IMR-90 (cell line): ENCODE measurements around the gene NARF. TPM values are rescaled to one million over a fixed set of nuclear protein-coding genes. Genes with fewer than 3 reads are reported as not detected.

Source experiments
- ATAC-seq: fragments of 200-7000 bp; cut with Tn5 transposase; 2 replicates; pipeline ENCODE4 v1.9.1; 2020; ENCODE audit warnings: low read depth, mild to moderate bottlenecking, moderate library complexity
- BruUV-seq: library from RNA; stranded (reverse); fragments of 400-500 nt; replicated peaks from 2 replicates; lab custom pipeline; 2021; lab: Mats Ljungman, UMichigan
- CTCF ChIA-PET: fragments of 300-600 bp; formaldehyde crosslinking; extraction: SDS; loops from one replicate; lab custom pipeline; 2021; ENCODE audit warnings: antibody characterized with exemption; lab: Yijun Ruan, JAX
- POLR2A ChIA-PET: fragments of 300-600 bp; sonication (Branson Sonifier 250); formaldehyde crosslinking; loops from one replicate; lab custom pipeline; 2022; ENCODE audit warnings: antibody characterized with exemption; ENCODE audit not compliant: unreplicated experiment; lab: Charles Lee
- DNase-seq: peaks from one replicate; pipeline ENCODE4 v3.0.0; 2013
- H2AFZ ChIP-seq: replicated peaks from 2 replicates; pipeline ENCODE3; 2013; ENCODE audit warnings: low read length, mild to moderate bottlenecking; ENCODE audit not compliant: poor library complexity
- H2AK5ac ChIP-seq: 2 replicates; pipeline ENCODE4 v1.6.1; 2013; ENCODE audit warnings: low read depth, low read length, inconsistent platforms
- H2AK9ac ChIP-seq: replicated peaks from 2 replicates; pipeline ENCODE3; 2013; ENCODE audit warnings: mild to moderate bottlenecking, low read depth, low read length, moderate library complexity; ENCODE audit not compliant: poor library complexity
- H2BK120ac ChIP-seq: 2 replicates; pipeline ENCODE4 v1.6.1; 2013; ENCODE audit warnings: low read depth, low read length, inconsistent platforms
- H2BK15ac ChIP-seq: 3 replicates; pipeline ENCODE4 v1.6.1; 2013; ENCODE audit warnings: low read depth, low read length, inconsistent platforms
- H2BK20ac ChIP-seq: 2 replicates; pipeline ENCODE4 v1.6.1; 2013; ENCODE audit warnings: low read depth, mild to moderate bottlenecking, inconsistent platforms, low read length, moderate library complexity
- H2BK5ac ChIP-seq: 2 replicates; pipeline ENCODE4 v1.6.1; 2013; ENCODE audit warnings: mild to moderate bottlenecking, low read depth, low read length, inconsistent platforms; ENCODE audit not compliant: poor library complexity, severe bottlenecking
- H3K14ac ChIP-seq: replicated peaks from 2 replicates; pipeline ENCODE4 v1.6.1; 2013; ENCODE audit warnings: low read depth, low read length, inconsistent platforms
- H3K18ac ChIP-seq: 2 replicates; pipeline ENCODE4 v1.6.1; 2013; ENCODE audit warnings: low read depth, low read length, control low read depth
- H3K23ac ChIP-seq: 2 replicates; pipeline ENCODE4 v1.6.1; 2013; ENCODE audit warnings: low read depth, low read length, inconsistent platforms
- H3K27ac ChIP-seq: 2 replicates; pipeline ENCODE4 v1.5.1; 2013; ENCODE audit warnings: mild to moderate bottlenecking, control low read depth, low read length; ENCODE audit not compliant: insufficient read depth
- H3K27me3 ChIP-seq: 2 replicates; pipeline ENCODE4 v1.6.1; 2013; ENCODE audit warnings: low read length; ENCODE audit not compliant: control insufficient read depth, insufficient read depth
- H3K36me3 ChIP-seq: 2 replicates; pipeline ENCODE4 v1.6.1; 2013; ENCODE audit warnings: low read length, mixed read lengths; ENCODE audit not compliant: control insufficient read depth, insufficient read depth
- H3K4ac ChIP-seq: 2 replicates; pipeline ENCODE4 v1.6.1; 2013; ENCODE audit warnings: low read depth, low read length, inconsistent platforms
- H3K4me1 ChIP-seq: 2 replicates; pipeline ENCODE4 v1.6.1; 2013; ENCODE audit warnings: low read length, mixed read lengths; ENCODE audit not compliant: control insufficient read depth, insufficient read depth
- H3K4me2 ChIP-seq: 2 replicates; pipeline ENCODE4 v1.6.1; 2013; ENCODE audit warnings: low read depth, mild to moderate bottlenecking, control low read depth, low read length, moderate library complexity
- H3K4me3 ChIP-seq: 2 replicates; pipeline ENCODE4 v1.5.1; 2013; ENCODE audit warnings: low read depth, mild to moderate bottlenecking, control low read depth, low read length, moderate library complexity; ENCODE audit not compliant: insufficient read depth
- H3K56ac ChIP-seq: 2 replicates; pipeline ENCODE4 v1.6.1; 2013; ENCODE audit warnings: low read length, inconsistent platforms; ENCODE audit not compliant: insufficient read depth; ENCODE audit errors: extremely low read depth
- H3K79me1 ChIP-seq, 2 experiments: 2 replicates each; pipeline ENCODE4 v1.6.1; 2013; ENCODE audit warnings: low read length in 2 of 2, inconsistent platforms in 1 of 2, low read depth in 1 of 2
- H3K9ac ChIP-seq: 2 replicates; pipeline ENCODE4 v1.6.1; 2013; ENCODE audit warnings: low read depth, low read length, control low read depth
- H3K9me1 ChIP-seq: 2 replicates; pipeline ENCODE4 v1.6.1; 2013; ENCODE audit warnings: low read length, inconsistent platforms; ENCODE audit not compliant: insufficient read depth
- H3K9me3 ChIP-seq: 2 replicates; pipeline ENCODE4 v1.6.1; 2013; ENCODE audit warnings: low read length; ENCODE audit not compliant: control insufficient read depth, insufficient read depth
- H4K20me1 ChIP-seq: 2 replicates; pipeline ENCODE4 v1.6.1; 2013; ENCODE audit warnings: low read length, inconsistent platforms; ENCODE audit not compliant: insufficient read depth
- H4K5ac ChIP-seq: 2 replicates; pipeline ENCODE4 v1.6.1; 2013; ENCODE audit warnings: mild to moderate bottlenecking, low read depth, low read length, control low read depth
- H4K8ac ChIP-seq, 2 experiments: 2 replicates each; pipeline ENCODE4 v1.6.1; 2013; ENCODE audit warnings: low read depth in 2 of 2, low read length in 2 of 2, control low read depth in 1 of 2, inconsistent platforms in 1 of 2
- H4K91ac ChIP-seq: 2 replicates; pipeline ENCODE4 v1.6.1; 2013; ENCODE audit warnings: low read depth, low read length, inconsistent platforms; ENCODE audit not compliant: insufficient read depth
- BHLHE40 ChIP-seq: fragments of 150-350 bp; IDR thresholded peaks from 2 replicates; pipeline ENCODE4 v1.6.1; 2016; ENCODE audit warnings: mild to moderate bottlenecking, low read depth, low read length
- CEBPB ChIP-seq: IDR thresholded peaks from 2 replicates; pipeline ENCODE4 v1.6.1; 2012; ENCODE audit warnings: low read depth, low read length, improper control_type of control experiment
- CHD1 ChIP-seq: IDR thresholded peaks from 2 replicates; pipeline ENCODE4 v1.6.1; 2012; ENCODE audit warnings: low read depth, low read length, improper control_type of control experiment
- CTCF ChIP-seq: conservative IDR thresholded peaks from 2 replicates; pipeline ENCODE4 v1.5.1; 2012; ENCODE audit warnings: mild to moderate bottlenecking, low read depth, low read length, improper control_type of control experiment
- ELK1 ChIP-seq: fragments of 150-350 bp; IDR thresholded peaks from 2 replicates; pipeline ENCODE4 v1.6.1; 2016; ENCODE audit warnings: low read depth, mild to moderate bottlenecking, low read length, moderate library complexity, borderline replicate concordance
- FOS ChIP-seq: fragments of 150-350 bp; IDR thresholded peaks from 2 replicates; pipeline ENCODE4 v1.6.1; 2016; ENCODE audit warnings: low read depth, low read length
- MAFK ChIP-seq: IDR thresholded peaks from 2 replicates; pipeline ENCODE4 v1.6.1; 2012; ENCODE audit warnings: low read depth, low read length, improper control_type of control experiment
- MAZ ChIP-seq: IDR thresholded peaks from 2 replicates; pipeline ENCODE4 v1.6.1; 2012; ENCODE audit warnings: low read depth, mild to moderate bottlenecking, low read length, improper control_type of control experiment, moderate library complexity, borderline replicate concordance
- MXI1 ChIP-seq: IDR thresholded peaks from 2 replicates; pipeline ENCODE4 v1.6.1; 2012; ENCODE audit warnings: low read depth, mild to moderate bottlenecking, low read length, moderate library complexity, borderline replicate concordance
- POLR2A ChIP-seq: IDR thresholded peaks from 2 replicates; pipeline ENCODE4 v1.6.1; 2012; ENCODE audit warnings: mild to moderate bottlenecking, low read depth, low read length
- RAD21 ChIP-seq: IDR thresholded peaks from 2 replicates; pipeline ENCODE4 v1.6.1; 2012; ENCODE audit warnings: low read length, improper control_type of control experiment
- RCOR1 ChIP-seq: IDR thresholded peaks from 2 replicates; pipeline ENCODE4 v1.6.1; 2012; ENCODE audit warnings: mild to moderate bottlenecking, low read length, improper control_type of control experiment; ENCODE audit not compliant: insufficient replicate concordance
- RFX5 ChIP-seq: IDR thresholded peaks from 2 replicates; pipeline ENCODE4 v1.8.0; 2012; ENCODE audit warnings: low read depth, mild to moderate bottlenecking, low read length, moderate library complexity
- SMC3 ChIP-seq: fragments of 150-350 bp; IDR thresholded peaks from 2 replicates; pipeline ENCODE4 v1.6.1; 2016; ENCODE audit warnings: low read depth, mild to moderate bottlenecking, antibody characterized with exemption, low read length, moderate library complexity
- USF2 ChIP-seq: fragments of 150-350 bp; IDR thresholded peaks from 2 replicates; pipeline ENCODE4 v1.6.1; 2017; ENCODE audit warnings: mild to moderate bottlenecking, antibody characterized with exemption, low read length, low read depth
- WGBS, 2 experiments: methylation state at CpG; one replicate each; pipeline versions ENCODE4 v1.1.5 to v1.1.7; 2013; ENCODE audit warnings: missing lambda C conversion rate in 2 of 2; ENCODE audit not compliant: insufficient read length in 1 of 2; ENCODE audit errors: extremely low coverage in 2 of 2; 5-methylcytosine and 5-hydroxymethylcytosine counted together
- dilution Hi-C: fragments of 300-500 bp; cut with HindIII; formaldehyde crosslinking; loops from one replicate; pipeline ENCODE4 v1.14.3; 2018; ENCODE audit warnings: low sequenced_read_pairs; ENCODE audit not compliant: unreplicated experiment
- in situ Hi-C: fragments of 300-500 bp; cut with MboI; formaldehyde crosslinking; loops from 3 replicates; pipeline ENCODE4 v1.14.3; 2019; ENCODE audit warnings: low sequenced_read_pairs, inconsistent platforms, mixed read lengths
- intact Hi-C: fragments of 100-400 bp; cut with micrococcal nuclease; formaldehyde crosslinking; loops from 2 replicates; pipeline ENCODE4 v1.10.0; 2022
- polyA plus RNA-seq, 3 experiments: library from polyadenylated mRNA; depleted of rRNA; stranded (reverse); fragments of >200 nt; gene quantifications; 2 replicates each; pipeline ENCODE4 v1.2.3, GENCODE V29; 2012; ENCODE audit warnings: low replicate concordance in 1 of 3
- total RNA-seq: library from RNA; depleted of rRNA; stranded (reverse); fragments of >200 nt; gene quantifications from 2 replicates; pipeline ENCODE4 v1.2.3, GENCODE V29; 2012

Gene NARF
- total and polyA plus RNA-seq, 2 of the 4 experiments (the other 2 are of a cell fraction): 83.7 to 94.8 TPM

- BruUV-seq: no TSS peak
- intact Hi-C loops: no loop called here
- TF ChIP-seq MAZ (no peak), CEBPB (no peak), MXI1 (no peak), FOS (no peak), RFX5 (no peak), ELK1 (no peak), BHLHE40 (no peak), CTCF (no peak), RCOR1 (no peak), SMC3 (no peak), MAFK (no peak), USF2 (no peak), POLR2A (no peak), RAD21 (no peak), CHD1 (no peak)
- H4K5ac ChIP-seq: no peak overlapping the region
- POLR2A ChIA-PET: no interaction called here
- no peak overlapping the region for H3K14ac ChIP-seq
- H3K9me3 ChIP-seq: peaks cover 5% of the 10 kb centered on the region; the same call in 1 of the 2 replicates
- no peak overlapping the region for H3K23ac ChIP-seq
- CTCF ChIA-PET: no interaction called here
- H2AFZ ChIP-seq: no peak overlapping the region
- no peak overlapping the region for H3K18ac ChIP-seq
- no peak overlapping the region for H3K9ac ChIP-seq
- dilution Hi-C loops: no loop called here
- H4K20me1 ChIP-seq: no peaks in the 10 kb centered on the region
- H2BK20ac ChIP-seq: no peak overlapping the region
- H3K27ac ChIP-seq: no peak overlapping the region
- H3K9me1 ChIP-seq: no peaks in the 10 kb centered on the region
- no peak for DNase-seq
- H3K4me3 ChIP-seq: no peak overlapping the region
- H3K4me2 ChIP-seq: no peak overlapping the region
- no peaks in the 10 kb centered on the region for H3K4me1 ChIP-seq
- H2BK120ac ChIP-seq: no peak overlapping the region
- WGBS, 2 experiments: 100% methylated on average over 1 of the region's 2 CpGs; no CpG with 5 or more reads in 1 of the 2 experiments
- H2AK9ac ChIP-seq: no peak overlapping the region
- no peak overlapping the region for H3K4ac ChIP-seq
- no peaks in the 10 kb centered on the region for H3K79me1 ChIP-seq
- no peak overlapping the region for H2AK5ac ChIP-seq
- in situ Hi-C loops: no loop called here
- no peak for ATAC-seq
- no peak overlapping the region for H4K91ac ChIP-seq
- peaks cover 2% of the 10 kb centered on the region; the same call in 1 of the 2 replicates for H3K36me3 ChIP-seq
- no peak overlapping the region for H2BK15ac ChIP-seq
- H3K56ac ChIP-seq: no peak overlapping the region
- no peak overlapping the region for H4K8ac ChIP-seq
- H2BK5ac ChIP-seq: no peak overlapping the region
- H3K27me3 ChIP-seq: no peaks in the 10 kb centered on the region
These were observed 33.7 kb upstream of the NARF start for GRCh38 chr17:82424863-82425159.
